Testis (tissue), 3 donors: ENCODE data around the gene SLIT3. TPM values are rescaled to one million over a fixed set of nuclear protein-coding genes. Genes with fewer than 3 reads are reported as not detected.

Source experiments
- DNase-seq: peaks from one replicate; pipeline ENCODE4 v3.0.0-alpha.2; 2019
- H3K27ac ChIP-seq, 2 donors: fragments of 200-600 bp; sonication (generic); one replicate each; pipeline ENCODE4 v1.5.1; 2019
- H3K27me3 ChIP-seq: fragments of 200-600 bp; sonication (generic); one replicate; pipeline ENCODE4 v1.5.1; 2019
- H3K36me3 ChIP-seq: fragments of 200-600 bp; sonication (generic); one replicate; pipeline ENCODE4 v1.5.1; 2017; ENCODE audit warnings: low read depth; ENCODE audit errors: missing control alignments
- H3K4me1 ChIP-seq: fragments of 200-600 bp; sonication (generic); one replicate; pipeline ENCODE4 v1.5.1; 2019
- H3K4me3 ChIP-seq, 2 donors: fragments of 200-600 bp; sonication (generic); one replicate each; pipeline ENCODE4 v1.5.1; 2017 to 2019
- H3K9me3 ChIP-seq: fragments of 200-600 bp; sonication (generic); one replicate; pipeline ENCODE4 v1.5.1; 2017
- POLR2A ChIP-seq: fragments of 450-650 bp; IDR thresholded peaks from one replicate; pipeline ENCODE4 v1.6.1; 2017; ENCODE audit warnings: antibody characterized with exemption, mild to moderate bottlenecking, moderate library complexity
- WGBS, 2 donors: methylation state at CpG; one replicate each; pipeline ENCODE4 v1.1.5; 2018; 5-methylcytosine and 5-hydroxymethylcytosine counted together
- intact Hi-C: fragments of 100-400 bp; cut with DNase I; formaldehyde crosslinking; loops from one replicate; pipeline ENCODE4 v1.15.1; 2023; ENCODE audit warnings: low total_unique reads
- polyA plus RNA-seq: library from polyadenylated mRNA; stranded (reverse); fragments of 350-450 nt; fragmentation: Illumina TruSeq; extraction: RNeasy Lipid Tissue Mini Kit (QIAGEN cat#74804); gene quantifications from one replicate; pipeline ENCODE4 v1.2.3, GENCODE V29; 2014; ENCODE audit warnings: low read depth, low replicate concordance; ENCODE audit not compliant: insufficient read depth
- total RNA-seq, 2 donors: library from RNA; depleted of rRNA; stranded (reverse); fragments of >200 nt; gene quantifications; one replicate each; pipeline ENCODE4 v1.2.3, GENCODE V29; 2016
- TF ChIP-seq, protein P1 (sequence below), 3 experiments: fragments of 450-650 bp in 2 of 3; fragments of 200-600 bp in 1 of 3; sonication (generic) in 1 of 3; IDR thresholded peaks; one replicate each; pipeline ENCODE4 v1.5.1; 2016 to 2019; ENCODE audit warnings: antibody characterized with exemption in 3 of 3, mild to moderate bottlenecking in 2 of 3, moderate library complexity in 1 of 3

Gene SLIT3
- total and polyA plus RNA-seq, 3 donors from 2014 or later, result 4.8 to 23.2 (median 7.8) TPM

DNA sequence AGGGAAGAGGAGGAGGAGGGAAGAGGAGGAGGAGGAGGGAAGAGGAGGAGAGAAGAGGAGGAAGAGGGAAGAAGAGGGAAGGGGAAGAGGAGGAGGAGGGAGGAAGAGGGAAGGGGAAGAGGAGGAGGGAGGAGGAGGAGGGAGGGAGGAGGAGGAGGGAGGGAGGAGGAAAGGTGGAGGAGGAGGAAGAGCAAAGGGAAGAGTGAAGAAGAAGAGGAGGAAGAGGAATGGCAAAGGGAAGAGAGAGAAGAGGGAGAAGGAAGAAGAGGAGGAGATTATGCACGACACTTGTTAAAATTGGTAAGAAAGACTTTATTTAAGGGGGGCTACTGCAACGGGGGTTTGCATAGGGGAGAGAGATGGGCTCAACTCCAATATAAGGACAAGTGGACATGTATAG lies 221.2 kb downstream of the SLIT3 start:
- no peak for DNase-seq
- no peaks in the 10 kb centered on the region for H3K27me3 ChIP-seq
- intact Hi-C loops, result no loop called here
- TF ChIP-seq, protein P1, sequence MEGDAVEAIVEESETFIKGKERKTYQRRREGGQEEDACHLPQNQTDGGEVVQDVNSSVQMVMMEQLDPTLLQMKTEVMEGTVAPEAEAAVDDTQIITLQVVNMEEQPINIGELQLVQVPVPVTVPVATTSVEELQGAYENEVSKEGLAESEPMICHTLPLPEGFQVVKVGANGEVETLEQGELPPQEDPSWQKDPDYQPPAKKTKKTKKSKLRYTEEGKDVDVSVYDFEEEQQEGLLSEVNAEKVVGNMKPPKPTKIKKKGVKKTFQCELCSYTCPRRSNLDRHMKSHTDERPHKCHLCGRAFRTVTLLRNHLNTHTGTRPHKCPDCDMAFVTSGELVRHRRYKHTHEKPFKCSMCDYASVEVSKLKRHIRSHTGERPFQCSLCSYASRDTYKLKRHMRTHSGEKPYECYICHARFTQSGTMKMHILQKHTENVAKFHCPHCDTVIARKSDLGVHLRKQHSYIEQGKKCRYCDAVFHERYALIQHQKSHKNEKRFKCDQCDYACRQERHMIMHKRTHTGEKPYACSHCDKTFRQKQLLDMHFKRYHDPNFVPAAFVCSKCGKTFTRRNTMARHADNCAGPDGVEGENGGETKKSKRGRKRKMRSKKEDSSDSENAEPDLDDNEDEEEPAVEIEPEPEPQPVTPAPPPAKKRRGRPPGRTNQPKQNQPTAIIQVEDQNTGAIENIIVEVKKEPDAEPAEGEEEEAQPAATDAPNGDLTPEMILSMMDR (IDR thresholded peaks at IDR 0.05), result no peak
- TF ChIP-seq POLR2A, result no peak
- no peak overlapping the region for H3K27ac ChIP-seq
- no peaks in the 10 kb centered on the region for H3K36me3 ChIP-seq
- no peaks in the 10 kb centered on the region for H3K9me3 ChIP-seq
- H3K4me3 ChIP-seq, result no peak overlapping the region
- H3K4me1 ChIP-seq, result no peaks in the 10 kb centered on the region
- 84 to 85% methylated on average over 2 of the region's 2 CpGs for WGBS, 2 donors

DNA sequence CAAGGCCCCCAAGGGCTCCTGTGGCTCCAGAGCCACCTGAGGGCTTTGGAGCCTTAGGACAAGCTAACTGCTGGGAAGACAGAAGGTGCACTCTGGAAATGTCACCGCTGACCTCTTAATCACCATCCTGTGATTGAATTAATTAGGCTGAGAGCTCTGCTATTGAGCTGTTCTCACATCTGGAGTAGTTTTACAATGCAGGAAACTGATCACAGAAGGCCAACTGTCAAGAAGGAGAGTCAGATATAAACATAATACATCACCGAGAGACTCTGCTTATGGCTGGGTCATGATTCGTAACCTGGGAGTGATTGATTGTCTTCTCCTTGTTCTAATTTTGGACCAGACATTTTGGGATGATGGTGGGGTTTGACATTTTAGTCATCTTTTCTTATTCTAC lies 226.1 kb downstream of the SLIT3 start:
- H3K4me3 ChIP-seq, result no peak overlapping the region
- no peaks in the 10 kb centered on the region for H3K27me3 ChIP-seq
- 89 to 92% methylated on average over 3 of the region's 3 CpGs for WGBS, 2 donors
- TF ChIP-seq, protein P1 (IDR thresholded peaks at IDR 0.05), result no peak
- H3K27ac ChIP-seq, result no peak overlapping the region
- DNase-seq, result no peak
- H3K4me1 ChIP-seq, result no peaks in the 10 kb centered on the region
- no peaks in the 10 kb centered on the region for H3K36me3 ChIP-seq
- intact Hi-C loops, result no loop called here
- H3K9me3 ChIP-seq, result no peaks in the 10 kb centered on the region

DNA sequence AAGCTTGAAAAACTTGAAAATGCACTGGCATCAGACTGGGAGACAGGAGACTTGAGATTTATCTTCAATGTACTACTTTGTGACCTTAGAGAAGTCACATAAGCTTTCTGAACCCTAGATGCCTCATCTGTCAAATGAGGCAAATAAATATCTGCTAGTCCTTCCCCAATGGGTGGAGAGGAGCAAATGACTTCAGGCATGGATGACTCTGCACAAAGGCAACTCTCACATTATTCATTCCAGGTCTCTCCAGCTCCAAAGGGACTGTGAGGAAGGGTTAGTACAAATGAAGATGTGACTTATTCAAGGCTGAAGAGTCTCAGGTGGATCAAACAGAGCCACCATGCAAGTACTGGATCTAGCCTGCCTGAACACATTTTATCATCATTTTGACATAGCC lies 228.7 kb downstream of the SLIT3 start:
- intact Hi-C loops, result no loop called here
- no peaks in the 10 kb centered on the region for H3K36me3 ChIP-seq
- no peaks in the 10 kb centered on the region for H3K4me1 ChIP-seq
- DNase-seq, result no peak
- H3K4me3 ChIP-seq, result no peak overlapping the region
- no peaks in the 10 kb centered on the region for H3K9me3 ChIP-seq
- H3K27me3 ChIP-seq, result no peaks in the 10 kb centered on the region
- H3K27ac ChIP-seq, result no peak overlapping the region
- TF ChIP-seq POLR2A, result no peak
- TF ChIP-seq, protein P1 (IDR thresholded peaks at IDR 0.05), result no peak

DNA sequence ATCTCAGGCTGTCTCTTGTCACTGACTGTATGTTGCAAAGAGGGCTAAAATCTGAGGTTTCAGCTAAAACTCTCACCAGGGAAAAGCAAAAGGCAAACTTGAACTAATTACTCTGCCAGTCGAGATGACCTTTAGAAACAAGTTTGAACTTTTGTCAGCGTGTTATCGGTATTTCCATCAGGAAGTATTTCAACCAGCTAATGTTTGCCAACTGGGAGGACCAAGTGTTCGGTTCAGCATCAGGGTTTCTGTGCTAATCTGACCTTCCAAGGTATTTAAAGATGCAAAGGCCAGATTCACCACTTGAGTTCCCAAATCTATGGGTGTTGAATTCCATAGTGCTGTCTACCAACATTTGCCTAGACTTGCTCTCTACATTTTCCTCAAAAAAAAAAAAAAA lies 230.5 kb downstream of the SLIT3 start:
- Histone ChIP-seq H3K4me3 (no peak overlapping the region), H3K4me1 (no peaks in the 10 kb centered on the region), H3K9me3 (no peaks in the 10 kb centered on the region), H3K36me3 (no peaks in the 10 kb centered on the region), H3K27ac (no peak overlapping the region), H3K27me3 (no peaks in the 10 kb centered on the region)
- WGBS, 2 donors, result 55 to 64% methylated on average over 4 of the region's 4 CpGs
- TF ChIP-seq, protein P1 (IDR thresholded peaks at IDR 0.05), result no peak
- TF ChIP-seq POLR2A, result no peak
- no peak for DNase-seq
- intact Hi-C loops, result no loop called here

DNA sequence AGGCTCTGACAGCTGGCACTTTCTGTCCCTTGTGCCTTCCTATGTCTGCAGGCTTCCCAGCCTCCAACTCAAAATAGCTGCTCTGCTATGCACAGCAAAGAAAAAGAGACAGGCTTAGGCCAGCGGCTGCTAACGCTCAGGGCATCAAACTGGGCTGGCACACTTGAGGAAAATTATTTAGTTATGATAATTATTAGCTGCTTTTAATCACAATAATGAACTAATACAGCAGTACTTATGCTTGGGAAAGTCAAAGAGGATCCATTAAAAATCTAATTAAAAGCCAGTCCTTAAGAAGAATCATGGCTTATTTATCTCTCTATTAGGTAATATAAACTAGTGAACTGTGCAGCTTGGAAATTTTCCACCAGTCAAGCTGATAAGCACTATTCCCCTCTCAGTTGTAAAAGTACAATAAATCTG lies 233.2 kb downstream of the SLIT3 start:
- no peak for DNase-seq
- no peaks in the 10 kb centered on the region for H3K36me3 ChIP-seq
- H3K4me1 ChIP-seq, result no peaks in the 10 kb centered on the region
- 41 to 50% methylated on average over 2 of the region's 2 CpGs for WGBS, 2 donors
- no peak overlapping the region for H3K4me3 ChIP-seq
- no peaks in the 10 kb centered on the region for H3K27me3 ChIP-seq
- no peaks in the 10 kb centered on the region for H3K9me3 ChIP-seq
- TF ChIP-seq POLR2A, result no peak
- TF ChIP-seq, protein P1 (IDR thresholded peaks at IDR 0.05), result no peak
- H3K27ac ChIP-seq, result no peak overlapping the region
- intact Hi-C loops, result no loop called here
